ENCODE results near the gene PSMB7.

PSMB7 gene

DNA sequence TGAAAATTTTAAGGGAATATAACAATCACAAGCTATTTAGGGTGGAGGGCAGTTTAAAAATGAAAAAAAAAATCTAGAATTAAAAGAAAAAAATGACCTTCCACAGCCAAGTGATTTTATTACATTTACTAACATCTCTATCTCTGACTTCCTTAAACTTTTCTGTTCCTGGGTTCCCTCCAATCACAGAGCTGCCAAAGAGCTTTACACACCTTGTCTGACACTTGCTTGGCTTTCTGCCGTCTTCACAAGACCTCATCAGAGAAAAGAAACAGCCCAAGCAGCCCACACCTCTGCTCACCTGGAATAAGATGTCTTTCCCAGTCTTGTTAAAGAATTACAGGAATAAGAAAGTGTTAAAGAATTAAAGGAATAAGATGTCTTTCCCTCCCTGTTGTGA is 38.9 kb downstream of the PSMB7 start (continued):
- TF ChIP-seq HOXA7 (CRISPR knock-in tag; IDR thresholded peaks at IDR 0.05; ENCODE audit: borderline replicate concordance), result no peak
- no peak for TF ChIP-seq INSM2 (tag by site-specific recombination; IDR thresholded peaks at IDR 0.05)
- TF ChIP-seq ZNF266 (tag by site-specific recombination; IDR thresholded peaks at IDR 0.05; ENCODE audit: low read depth), result no peak
- TF ChIP-seq OSR2 (tag by site-specific recombination; IDR thresholded peaks at IDR 0.05), result no peak
- no peak for TF ChIP-seq ZNF114 (tag by site-specific recombination; IDR thresholded peaks at IDR 0.05)
- TF ChIP-seq ZNF785 (tag by site-specific recombination; IDR thresholded peaks at IDR 0.05), result no peak
- TF ChIP-seq ZNF155 (tag by site-specific recombination; IDR thresholded peaks at IDR 0.05), result no peak
- TF ChIP-seq ZNF518A (tag by site-specific recombination; conservative IDR thresholded peaks at IDR 0.05; ENCODE audit: low read depth), result no peak
- TF ChIP-seq, protein P1, sequence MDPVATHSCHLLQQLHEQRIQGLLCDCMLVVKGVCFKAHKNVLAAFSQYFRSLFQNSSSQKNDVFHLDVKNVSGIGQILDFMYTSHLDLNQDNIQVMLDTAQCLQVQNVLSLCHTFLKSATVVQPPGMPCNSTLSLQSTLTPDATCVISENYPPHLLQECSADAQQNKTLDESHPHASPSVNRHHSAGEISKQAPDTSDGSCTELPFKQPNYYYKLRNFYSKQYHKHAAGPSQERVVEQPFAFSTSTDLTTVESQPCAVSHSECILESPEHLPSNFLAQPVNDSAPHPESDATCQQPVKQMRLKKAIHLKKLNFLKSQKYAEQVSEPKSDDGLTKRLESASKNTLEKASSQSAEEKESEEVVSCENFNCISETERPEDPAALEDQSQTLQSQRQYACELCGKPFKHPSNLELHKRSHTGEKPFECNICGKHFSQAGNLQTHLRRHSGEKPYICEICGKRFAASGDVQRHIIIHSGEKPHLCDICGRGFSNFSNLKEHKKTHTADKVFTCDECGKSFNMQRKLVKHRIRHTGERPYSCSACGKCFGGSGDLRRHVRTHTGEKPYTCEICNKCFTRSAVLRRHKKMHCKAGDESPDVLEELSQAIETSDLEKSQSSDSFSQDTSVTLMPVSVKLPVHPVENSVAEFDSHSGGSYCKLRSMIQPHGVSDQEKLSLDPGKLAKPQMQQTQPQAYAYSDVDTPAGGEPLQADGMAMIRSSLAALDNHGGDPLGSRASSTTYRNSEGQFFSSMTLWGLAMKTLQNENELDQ (tag by site-specific recombination; IDR thresholded peaks at IDR 0.05; ENCODE audit: low read depth), result no peak
- TF ChIP-seq, protein P2, sequence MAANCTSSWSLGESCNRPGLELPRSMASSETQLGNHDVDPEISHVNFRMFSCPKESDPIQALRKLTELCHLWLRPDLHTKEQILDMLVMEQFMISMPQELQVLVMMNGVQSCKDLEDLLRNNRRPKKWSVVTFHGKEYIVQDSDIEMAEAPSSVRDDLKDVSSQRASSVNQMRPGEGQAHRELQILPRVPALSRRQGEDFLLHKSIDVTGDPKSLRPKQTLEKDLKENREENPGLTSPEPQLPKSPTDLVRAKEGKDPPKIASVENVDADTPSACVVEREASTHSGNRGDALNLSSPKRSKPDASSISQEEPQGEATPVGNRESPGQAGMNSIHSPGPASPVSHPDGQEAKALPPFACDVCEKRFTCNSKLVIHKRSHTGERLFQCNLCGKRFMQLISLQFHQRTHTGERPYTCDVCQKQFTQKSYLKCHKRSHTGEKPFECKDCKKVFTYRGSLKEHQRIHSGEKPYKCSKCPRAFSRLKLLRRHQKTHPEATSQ (tag by site-specific recombination; IDR thresholded peaks at IDR 0.05), result no peak
- no peak for TF ChIP-seq ZNF837 (tag by site-specific recombination; IDR thresholded peaks at IDR 0.05)

DNA sequence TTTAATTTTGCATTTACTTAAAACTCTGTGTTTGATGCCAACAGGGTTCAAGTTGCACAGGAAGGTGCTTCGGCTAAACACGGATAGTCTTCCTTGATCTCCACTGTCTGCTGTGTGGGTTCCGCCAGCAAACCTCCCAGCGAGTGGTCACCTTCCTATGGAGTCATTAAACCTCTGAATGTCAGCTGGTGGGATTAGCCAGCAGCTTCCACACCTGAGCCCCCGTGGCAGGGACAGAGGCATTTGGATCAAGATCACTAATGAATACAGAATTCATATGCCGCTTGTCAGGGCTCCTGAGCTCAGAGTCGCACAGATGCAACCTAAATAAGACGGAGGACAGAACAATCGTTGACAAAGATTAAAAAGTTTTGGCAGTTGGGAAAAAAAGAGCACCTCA is 39.5 kb downstream of the PSMB7 start:
- TF ChIP-seq GLI4 (tag by site-specific recombination; IDR thresholded peaks at IDR 0.05) (no peak), KLF1 (tag by site-specific recombination; IDR thresholded peaks at IDR 0.05) (no peak), ZNF175 (tag by site-specific recombination; IDR thresholded peaks at IDR 0.05) (no peak), ZNF350 (tag by site-specific recombination; IDR thresholded peaks at IDR 0.05) (no peak), KLF16 (tag by site-specific recombination; IDR thresholded peaks at IDR 0.05) (no peak), ZIC2 (tag by site-specific recombination; IDR thresholded peaks at IDR 0.05) (no peak), SALL2 (tag by site-specific recombination; IDR thresholded peaks at IDR 0.05; ENCODE audit: borderline replicate concordance) (no peak), TCF7L2 (IDR thresholded peaks at IDR 0.05; ENCODE audit: borderline replicate concordance, low read depth, low read length) (no peak), ZNF121 (tag by site-specific recombination; IDR thresholded peaks at IDR 0.05) (no peak), ZBTB17 (tag by site-specific recombination; IDR thresholded peaks at IDR 0.05) (no peak), RBAK (tag by site-specific recombination; IDR thresholded peaks at IDR 0.05) (no peak), ZSCAN30 (tag by site-specific recombination; IDR thresholded peaks at IDR 0.05) (no peak), ZNF830 (tag by site-specific recombination; IDR thresholded peaks at IDR 0.05; ENCODE audit: low read depth) (no peak), ZNF138 (tag by site-specific recombination; IDR thresholded peaks at IDR 0.05; ENCODE audit: borderline replicate concordance) (no peak), ZNF391 (tag by site-specific recombination; IDR thresholded peaks at IDR 0.05; ENCODE audit: borderline replicate concordance, low read depth) (no peak)
- no peak overlapping the region for H3K27ac ChIP-seq (ENCODE audit: extremely low read depth, low read depth, low read length)
- H3K4me1 ChIP-seq (ENCODE audit: control insufficient read depth, insufficient read depth, low read length), result peaks cover 2% of the 10 kb centered on the region; the same call in 1 of the 2 replicates
- CTCF ChIA-PET, result interaction anchor here (0.7 to 2.2 kb wide), 3 partner anchors 12 to 65 kb away, joined by 3 to 6 read pairs (median 4); no protein-coding TSS in a partner anchor
- H3K9me3 ChIP-seq (ENCODE audit: control insufficient read depth, insufficient read depth, low read depth, low read length), result no peaks in the 10 kb centered on the region
- no peak overlapping the region for H3K4me3 ChIP-seq (ENCODE audit: low read depth, low read length)
- peaks cover 3 to 34% of the 10 kb centered on the region in 2 experiments; a peak in 2 of 3 replicates for H3K36me3 ChIP-seq (ENCODE audit: control insufficient read depth in 2 of 2, insufficient read depth in 1 of 2, low read length in 2 of 2)
- POLR2A ChIA-PET, result no interaction called here

Data from HEK293 (cell line).